ENCODE data around the gene MOV10L1. TPM values are rescaled to one million over a fixed set of nuclear protein-coding genes. Genes with fewer than 3 reads are reported as not detected.

Gene MOV10L1
- total and polyA plus RNA-seq, 2 donors (not counting 3 experiments of a cell fraction or from before 2014, with no cell fraction given): 27.6 to 37.6 TPM

DNA sequence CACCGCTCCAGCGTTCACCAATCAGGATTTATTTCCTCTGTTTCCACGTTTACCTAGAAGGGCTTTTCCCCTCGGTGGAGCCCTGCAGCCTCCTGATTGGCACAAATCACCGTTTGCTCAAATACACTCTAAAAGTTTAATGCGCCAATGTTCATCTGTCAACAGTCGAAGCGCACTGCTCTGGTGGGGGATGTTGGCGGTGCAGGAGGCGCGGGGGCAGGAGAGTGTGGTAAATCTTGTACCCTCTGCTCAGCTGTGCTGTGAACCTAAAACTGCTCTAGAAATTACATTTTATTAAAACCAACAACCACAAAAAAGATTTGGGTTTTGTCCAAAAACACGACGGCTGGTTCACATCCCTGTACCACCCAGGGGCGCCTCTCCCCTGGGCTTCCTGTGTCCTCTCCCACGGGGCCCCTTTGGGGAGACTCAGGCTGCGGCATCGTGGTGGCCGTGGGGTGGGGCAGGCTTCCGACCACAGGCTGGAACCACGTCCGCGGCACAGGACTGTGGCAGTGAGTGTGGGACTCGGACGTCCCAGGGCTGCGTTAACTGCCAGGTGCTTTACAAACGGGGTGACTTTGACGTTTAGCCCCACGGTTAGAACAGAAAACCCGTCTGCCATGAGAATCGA is 45.2 kb upstream of the MOV10L1 start:
- H3K4me2 ChIP-seq (ENCODE audit: insufficient read depth, low read length): no peak overlapping the region
- dilution Hi-C loops (cut with MboI; ENCODE audit: extremely low pct_ligation_motif_present, low sequenced_read_pairs): no loop called here

More for the DNA sequence above, 45.2 kb upstream of the MOV10L1 start:
- CTCF ChIA-PET: no interaction called here
- H3K9me3 ChIP-seq (replicated peaks; ENCODE audit: control insufficient read depth, insufficient read depth, low read length): no peaks in the 10 kb centered on the region
- no peaks in the 10 kb centered on the region for H3K9me1 ChIP-seq (replicated peaks; ENCODE audit: control insufficient read depth, extremely low read depth, insufficient read depth, low read length)
- DNase-seq (ENCODE audit: low read depth, low spot score): no peak
- no peaks in the 10 kb centered on the region for H4K20me1 ChIP-seq (replicated peaks; ENCODE audit: control insufficient read depth, extremely low read depth, insufficient read depth, low read length)
- no peak for FAIRE-seq
- no peak overlapping the region for H3K27ac ChIP-seq (ENCODE audit: insufficient read depth, low read depth, low read length)
- H3K9ac ChIP-seq (replicated peaks; ENCODE audit: extremely low read depth, insufficient read depth, low read length): no peak overlapping the region
- H3K27me3 ChIP-seq (ENCODE audit: control insufficient read depth in 2 of 2, insufficient read depth in 2 of 2, low read length in 2 of 2): no peaks in the 10 kb centered on the region
- intact Hi-C loops (cut with micrococcal nuclease): no loop called here
- H2AFZ ChIP-seq (ENCODE audit: low read depth, low read length): no peak overlapping the region
- BruUV-seq (replicated peaks): no TSS peak
- H3K79me2 ChIP-seq (ENCODE audit: control insufficient read depth, insufficient read depth, low read length): no peaks in the 10 kb centered on the region
- no peaks in the 10 kb centered on the region for H3K36me3 ChIP-seq (ENCODE audit: control insufficient read depth in 2 of 2, extremely low read depth in 1 of 2, insufficient read depth in 2 of 2, low read length in 2 of 2)
- no peaks in the 10 kb centered on the region for H3K4me1 ChIP-seq (ENCODE audit: control insufficient read depth, extremely low read depth, insufficient read depth, low read length)
- POLR2A ChIA-PET: no interaction called here
- TF ChIP-seq, protein P1, sequence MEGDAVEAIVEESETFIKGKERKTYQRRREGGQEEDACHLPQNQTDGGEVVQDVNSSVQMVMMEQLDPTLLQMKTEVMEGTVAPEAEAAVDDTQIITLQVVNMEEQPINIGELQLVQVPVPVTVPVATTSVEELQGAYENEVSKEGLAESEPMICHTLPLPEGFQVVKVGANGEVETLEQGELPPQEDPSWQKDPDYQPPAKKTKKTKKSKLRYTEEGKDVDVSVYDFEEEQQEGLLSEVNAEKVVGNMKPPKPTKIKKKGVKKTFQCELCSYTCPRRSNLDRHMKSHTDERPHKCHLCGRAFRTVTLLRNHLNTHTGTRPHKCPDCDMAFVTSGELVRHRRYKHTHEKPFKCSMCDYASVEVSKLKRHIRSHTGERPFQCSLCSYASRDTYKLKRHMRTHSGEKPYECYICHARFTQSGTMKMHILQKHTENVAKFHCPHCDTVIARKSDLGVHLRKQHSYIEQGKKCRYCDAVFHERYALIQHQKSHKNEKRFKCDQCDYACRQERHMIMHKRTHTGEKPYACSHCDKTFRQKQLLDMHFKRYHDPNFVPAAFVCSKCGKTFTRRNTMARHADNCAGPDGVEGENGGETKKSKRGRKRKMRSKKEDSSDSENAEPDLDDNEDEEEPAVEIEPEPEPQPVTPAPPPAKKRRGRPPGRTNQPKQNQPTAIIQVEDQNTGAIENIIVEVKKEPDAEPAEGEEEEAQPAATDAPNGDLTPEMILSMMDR (IDR thresholded peaks at IDR 0.05; ENCODE audit: extremely low read depth in 1 of 2, insufficient read depth in 1 of 2, low read depth in 1 of 2, low read length in 2 of 2): no peak
- no peak for TF ChIP-seq POLR2A (IDR thresholded peaks at IDR 0.05; ENCODE audit: low read depth, low read length)
- TF ChIP-seq MYC (IDR thresholded peaks at IDR 0.05; ENCODE audit: low read depth, low read length): no peak
- no peak for TF ChIP-seq GATA2 (IDR thresholded peaks at IDR 0.05; ENCODE audit: insufficient read depth, insufficient read length, low read depth, low read length)
- TF ChIP-seq POLR2AphosphoS5 (IDR thresholded peaks at IDR 0.05; ENCODE audit: insufficient read depth, low read depth, low read length): no peak
- TF ChIP-seq JUN (IDR thresholded peaks at IDR 0.05; ENCODE audit: borderline replicate concordance, insufficient read depth, insufficient read length, low read depth): no peak
- TF ChIP-seq, protein P2, sequence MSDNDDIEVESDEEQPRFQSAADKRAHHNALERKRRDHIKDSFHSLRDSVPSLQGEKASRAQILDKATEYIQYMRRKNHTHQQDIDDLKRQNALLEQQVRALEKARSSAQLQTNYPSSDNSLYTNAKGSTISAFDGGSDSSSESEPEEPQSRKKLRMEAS (IDR thresholded peaks at IDR 0.05; ENCODE audit: insufficient read depth, insufficient read length): no peak
- TF ChIP-seq EZH2 (IDR thresholded peaks at IDR 0.05; ENCODE audit: borderline replicate concordance, low read depth, low read length, severe bottlenecking): no peak
- H3K4me3 ChIP-seq (replicated peaks in 1 of 3; ENCODE audit: insufficient read depth in 1 of 3, low read depth in 1 of 3, low read length in 3 of 3): no peak overlapping the region

Measured in endothelial cell of umbilical vein (primary cell).